ENCODE results near the gene GOLM1.

GRCh38 chr9:86027767-86028166 lies 71.6 kb downstream of the GOLM1 start:
- TF ChIP-seq CTCF (IDR thresholded peaks at IDR 0.05 in 4 of 5, conservative IDR thresholded peaks at IDR 0.05 in 1 of 5) (no peak), POLR2A (IDR thresholded peaks at IDR 0.05) (no peak)
